Panc1 (cell line): ENCODE measurements around the gene SIM2. TPM values are rescaled to one million over a fixed set of nuclear protein-coding genes. Genes with fewer than 3 reads are reported as not detected.

ENCODE experiments used
- ATAC-seq: fragments of 200-7000 bp; cut with Tn5 transposase; 2 replicates; pipeline ENCODE4 v1.9.1; 2020; ENCODE audit warnings: mild to moderate bottlenecking, moderate library complexity
- BruUV-seq: library from RNA; stranded (reverse); fragments of 400-500 nt; replicated peaks from 2 replicates; lab custom pipeline; 2021; lab: Mats Ljungman, UMichigan
- CTCF ChIA-PET: fragments of 300-600 bp; sonication (Branson Sonifier 250); formaldehyde crosslinking; loops from one replicate; lab custom pipeline; 2022; ENCODE audit warnings: antibody characterized with exemption; lab: Charles Lee
- POLR2A ChIA-PET: fragments of 300-600 bp; sonication (Branson Sonifier 250); formaldehyde crosslinking; loops from one replicate; lab custom pipeline; 2022; ENCODE audit warnings: antibody characterized with exemption; lab: Charles Lee
- DNase-seq: peaks from one replicate; pipeline ENCODE4 v3.0.0-alpha.2; 2010; ENCODE audit warnings: low read depth, low spot score
- H3K27ac ChIP-seq: 2 replicates; pipeline ENCODE4 v1.5.1; 2011; ENCODE audit warnings: mild to moderate bottlenecking, low read length, inconsistent platforms
- H3K27me3 ChIP-seq: fragments of 200-500 bp; sonication (Bioruptor generic); 2 replicates; pipeline ENCODE4 v1.6.0; 2014; ENCODE audit warnings: low read length, inconsistent platforms; ENCODE audit not compliant: control insufficient read depth, insufficient read depth
- H3K36me3 ChIP-seq: fragments of 200-500 bp; sonication (Bioruptor generic); 2 replicates; pipeline ENCODE4 v1.5.1; 2014; ENCODE audit warnings: inconsistent platforms, mild to moderate bottlenecking, low read length, moderate library complexity; ENCODE audit not compliant: control insufficient read depth, insufficient read depth
- H3K4me1 ChIP-seq: 2 replicates; pipeline ENCODE4 v1.5.1; 2011; ENCODE audit warnings: inconsistent platforms, mild to moderate bottlenecking, low read length, moderate library complexity; ENCODE audit not compliant: control insufficient read depth, insufficient read depth
- H3K4me3 ChIP-seq, 2 experiments: 2 replicates each; pipeline ENCODE4 v1.5.1; 2011 to 2012; ENCODE audit warnings: low read depth in 2 of 2, low read length in 2 of 2, mild to moderate bottlenecking in 2 of 2, inconsistent platforms in 1 of 2, moderate library complexity in 1 of 2
- H3K9me3 ChIP-seq: fragments of 200-500 bp; sonication (Bioruptor generic); 2 replicates; pipeline ENCODE4 v1.5.1; 2014; ENCODE audit warnings: low read depth, mild to moderate bottlenecking, inconsistent platforms, low read length, moderate library complexity; ENCODE audit not compliant: control insufficient read depth, insufficient read depth
- POLR2AphosphoS5 ChIP-seq: IDR thresholded peaks from 2 replicates; pipeline ENCODE4 v1.6.1; 2012; ENCODE audit warnings: mild to moderate bottlenecking, low read depth, low read length, moderate library complexity
- SIN3A ChIP-seq: IDR thresholded peaks from 2 replicates; pipeline ENCODE4 v1.6.1; 2012; ENCODE audit warnings: low read depth, mild to moderate bottlenecking, low read length, moderate library complexity, borderline replicate concordance; ENCODE audit not compliant: insufficient read depth
- TCF7L2 ChIP-seq: IDR thresholded peaks from 2 replicates; pipeline ENCODE4 v1.6.1; 2011; ENCODE audit warnings: mild to moderate bottlenecking, low read depth, low read length, inconsistent platforms
- in situ Hi-C: cut with HindIII; loops from 2 replicates; pipeline ENCODE4 v1.10.0; 2016; ENCODE audit warnings: low sequenced_read_pairs, low pct_unique_long_range_greater_than_20kb
- intact Hi-C: fragments of 100-400 bp; cut with micrococcal nuclease; formaldehyde crosslinking; loops from one replicate; pipeline ENCODE4 v1.10.0; 2022; ENCODE audit not compliant: unreplicated experiment
- total RNA-seq: library from RNA; stranded (reverse); gene quantifications from one replicate; pipeline ENCODE4 v1.2.1, GENCODE V29; 2021; ENCODE audit not compliant: unreplicated experiment
- TF ChIP-seq, protein P1 (sequence below): fragments of 450-650 bp; IDR thresholded peaks from 2 replicates; pipeline ENCODE4 v1.5.1; 2017; ENCODE audit warnings: mild to moderate bottlenecking
- TF ChIP-seq, protein P2 (sequence below), 2 experiments: IDR thresholded peaks; 2 replicates each; pipeline ENCODE4 v1.6.1; 2011 to 2012; ENCODE audit warnings: low read depth in 2 of 2, control low read depth in 1 of 2, low read length in 1 of 2, mild to moderate bottlenecking in 1 of 2, moderate library complexity in 1 of 2; ENCODE audit not compliant: insufficient read depth in 1 of 2

Gene SIM2
- total RNA-seq, 1 experiment from 2014 or later = 11.5 TPM

DNA sequence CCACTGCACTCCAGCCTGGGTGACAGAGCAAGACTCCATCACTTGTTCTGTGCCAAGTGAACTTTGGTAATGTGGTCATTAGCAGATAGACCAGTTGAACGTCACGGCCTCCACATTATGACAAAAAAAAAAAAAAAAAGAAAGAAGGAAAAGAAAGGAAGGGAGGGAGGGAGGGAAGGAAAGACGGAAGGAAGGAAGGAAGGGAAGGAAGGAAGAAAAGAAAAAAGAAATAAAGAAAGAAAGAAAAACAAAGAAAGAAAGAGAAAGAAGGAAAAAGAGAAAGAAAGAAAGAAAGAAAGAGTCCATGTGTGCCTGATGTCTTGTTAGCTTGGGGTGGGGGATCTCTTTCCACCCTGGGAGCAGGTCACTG lies 45.3 kb downstream of the SIM2 start:
- ChIA-PET POLR2A (no interaction called here), CTCF (no interaction called here)
- TF ChIP-seq, protein P1, sequence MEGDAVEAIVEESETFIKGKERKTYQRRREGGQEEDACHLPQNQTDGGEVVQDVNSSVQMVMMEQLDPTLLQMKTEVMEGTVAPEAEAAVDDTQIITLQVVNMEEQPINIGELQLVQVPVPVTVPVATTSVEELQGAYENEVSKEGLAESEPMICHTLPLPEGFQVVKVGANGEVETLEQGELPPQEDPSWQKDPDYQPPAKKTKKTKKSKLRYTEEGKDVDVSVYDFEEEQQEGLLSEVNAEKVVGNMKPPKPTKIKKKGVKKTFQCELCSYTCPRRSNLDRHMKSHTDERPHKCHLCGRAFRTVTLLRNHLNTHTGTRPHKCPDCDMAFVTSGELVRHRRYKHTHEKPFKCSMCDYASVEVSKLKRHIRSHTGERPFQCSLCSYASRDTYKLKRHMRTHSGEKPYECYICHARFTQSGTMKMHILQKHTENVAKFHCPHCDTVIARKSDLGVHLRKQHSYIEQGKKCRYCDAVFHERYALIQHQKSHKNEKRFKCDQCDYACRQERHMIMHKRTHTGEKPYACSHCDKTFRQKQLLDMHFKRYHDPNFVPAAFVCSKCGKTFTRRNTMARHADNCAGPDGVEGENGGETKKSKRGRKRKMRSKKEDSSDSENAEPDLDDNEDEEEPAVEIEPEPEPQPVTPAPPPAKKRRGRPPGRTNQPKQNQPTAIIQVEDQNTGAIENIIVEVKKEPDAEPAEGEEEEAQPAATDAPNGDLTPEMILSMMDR = no peak
- BruUV-seq = no TSS peak
- intact Hi-C loops (no loop called here), in situ Hi-C loops (no loop called here)
- Histone ChIP-seq H3K4me3 (no peak overlapping the region), H3K9me3 (no peaks in the 10 kb centered on the region), H3K36me3 (no peaks in the 10 kb centered on the region), H3K27me3 (no peaks in the 10 kb centered on the region), H3K27ac (no peak overlapping the region), H3K4me1 (0 out of 2 replicates have a peak, but pooled peaks cover 3% of the 10 kb centered on the region)
- DNase-seq = no peak
- no peak for ATAC-seq

DNA sequence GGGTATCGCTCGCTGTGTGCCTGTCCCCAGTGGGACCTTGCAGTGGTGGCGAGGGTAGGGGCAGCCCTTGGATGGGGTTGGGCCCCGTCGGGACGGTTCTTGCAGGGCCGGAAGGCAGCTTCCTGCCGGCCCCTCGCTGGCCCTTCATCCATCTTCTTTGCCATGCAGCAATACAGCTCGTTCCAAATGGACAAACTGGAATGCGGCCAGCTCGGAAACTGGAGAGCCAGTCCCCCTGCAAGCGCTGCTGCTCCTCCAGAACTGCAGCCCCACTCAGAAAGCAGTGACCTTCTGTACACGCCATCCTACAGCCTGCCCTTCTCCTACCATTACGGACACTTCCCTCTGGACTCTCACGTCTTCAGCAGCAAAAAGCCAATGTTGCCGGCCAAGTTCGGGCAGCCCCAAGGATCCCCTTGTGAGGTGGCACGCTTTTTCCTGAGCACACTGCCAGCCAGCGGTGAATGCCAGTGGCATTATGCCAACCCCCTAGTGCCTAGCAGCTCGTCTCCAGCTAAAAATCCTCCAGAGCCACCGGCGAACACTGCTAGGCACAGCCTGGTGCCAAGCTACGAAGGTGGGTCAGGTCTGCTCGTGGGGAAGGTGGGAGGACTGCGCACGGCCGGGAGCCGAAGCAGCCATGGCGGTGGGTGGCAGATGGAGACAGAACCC lies 45.8 kb downstream of the SIM2 start:
- no peak for DNase-seq
- in situ Hi-C loops = no loop called here
- ATAC-seq = no peak
- Histone ChIP-seq H3K4me1 (0 out of 2 replicates have a peak, but pooled peaks cover 3% of the 10 kb centered on the region), H3K36me3 (no peaks in the 10 kb centered on the region), H3K27me3 (no peaks in the 10 kb centered on the region), H3K4me3 (no peak overlapping the region), H3K27ac (no peak overlapping the region), H3K9me3 (no peaks in the 10 kb centered on the region)
- intact Hi-C loops = no loop called here
- ChIA-PET CTCF (no interaction called here), POLR2A (no interaction called here)
- TF ChIP-seq POLR2AphosphoS5 (no peak), TCF7L2 (no peak), SIN3A (no peak)
- TF ChIP-seq, protein P2, sequence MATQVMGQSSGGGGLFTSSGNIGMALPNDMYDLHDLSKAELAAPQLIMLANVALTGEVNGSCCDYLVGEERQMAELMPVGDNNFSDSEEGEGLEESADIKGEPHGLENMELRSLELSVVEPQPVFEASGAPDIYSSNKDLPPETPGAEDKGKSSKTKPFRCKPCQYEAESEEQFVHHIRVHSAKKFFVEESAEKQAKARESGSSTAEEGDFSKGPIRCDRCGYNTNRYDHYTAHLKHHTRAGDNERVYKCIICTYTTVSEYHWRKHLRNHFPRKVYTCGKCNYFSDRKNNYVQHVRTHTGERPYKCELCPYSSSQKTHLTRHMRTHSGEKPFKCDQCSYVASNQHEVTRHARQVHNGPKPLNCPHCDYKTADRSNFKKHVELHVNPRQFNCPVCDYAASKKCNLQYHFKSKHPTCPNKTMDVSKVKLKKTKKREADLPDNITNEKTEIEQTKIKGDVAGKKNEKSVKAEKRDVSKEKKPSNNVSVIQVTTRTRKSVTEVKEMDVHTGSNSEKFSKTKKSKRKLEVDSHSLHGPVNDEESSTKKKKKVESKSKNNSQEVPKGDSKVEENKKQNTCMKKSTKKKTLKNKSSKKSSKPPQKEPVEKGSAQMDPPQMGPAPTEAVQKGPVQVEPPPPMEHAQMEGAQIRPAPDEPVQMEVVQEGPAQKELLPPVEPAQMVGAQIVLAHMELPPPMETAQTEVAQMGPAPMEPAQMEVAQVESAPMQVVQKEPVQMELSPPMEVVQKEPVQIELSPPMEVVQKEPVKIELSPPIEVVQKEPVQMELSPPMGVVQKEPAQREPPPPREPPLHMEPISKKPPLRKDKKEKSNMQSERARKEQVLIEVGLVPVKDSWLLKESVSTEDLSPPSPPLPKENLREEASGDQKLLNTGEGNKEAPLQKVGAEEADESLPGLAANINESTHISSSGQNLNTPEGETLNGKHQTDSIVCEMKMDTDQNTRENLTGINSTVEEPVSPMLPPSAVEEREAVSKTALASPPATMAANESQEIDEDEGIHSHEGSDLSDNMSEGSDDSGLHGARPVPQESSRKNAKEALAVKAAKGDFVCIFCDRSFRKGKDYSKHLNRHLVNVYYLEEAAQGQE (IDR thresholded peaks at IDR 0.05; ENCODE audit: insufficient read depth in 1 of 2, low read depth in 2 of 2, low read length in 1 of 2) = no peak
- TF ChIP-seq, protein P1 = no peak
- no TSS peak for BruUV-seq
